SK-N-SH (cell line): ENCODE measurements around the gene NUP210L. TPM values are rescaled to one million over a fixed set of nuclear protein-coding genes. Genes with fewer than 3 reads are reported as not detected.
A peak's percentile ranks its signal among the peaks of the same experiment; 100 is the strongest.

Source experiments
- CTCF ChIA-PET: fragments of 300-600, 350-600 bp; formaldehyde crosslinking; extraction: SDS; loops from one replicate; lab custom pipeline; 2021; lab: Yijun Ruan, JAX
- POLR2A ChIA-PET: fragments of 350-600 bp; sonication (Branson Sonifier 250); formaldehyde crosslinking; extraction: SDS; loops from one replicate; lab custom pipeline; 2020; ENCODE audit warnings: antibody characterized with exemption, inconsistent platforms; lab: Yijun Ruan, JAX
- DNase-seq: peaks from one replicate; pipeline ENCODE4 v3.0.0; 2012
- H2AFZ ChIP-seq: fragments of 200-600 bp; sonication (generic); 2 replicates; pipeline ENCODE4 v1.8.1; 2016; ENCODE audit warnings: antibody characterized with exemption, mild to moderate bottlenecking, low read depth
- H3F3A ChIP-seq: fragments of 200-600 bp; sonication (generic); replicated peaks from 2 replicates; pipeline ENCODE3; 2016; ENCODE audit warnings: antibody characterized with exemption, mild to moderate bottlenecking; ENCODE audit not compliant: insufficient read depth
- H3K27ac ChIP-seq, 2 experiments: fragments of 200-500 bp in 1 of 2; fragments of 200-600 bp in 1 of 2; sonication (Bioruptor generic) in 1 of 2; sonication (generic), shearing (Covaris generic) in 1 of 2; 2 replicates each; pipeline versions ENCODE4 v1.5.1 to v1.6.1; 2014 to 2016; ENCODE audit warnings: low read depth in 2 of 2, inconsistent platforms in 1 of 2, low read length in 1 of 2, mild to moderate bottlenecking in 1 of 2, mixed read lengths in 1 of 2
- H3K27me3 ChIP-seq: fragments of 200-600 bp; sonication (generic), shearing (Covaris generic); 2 replicates; pipeline ENCODE4 v1.6.1; 2016; ENCODE audit warnings: mixed run types; ENCODE audit not compliant: insufficient read depth
- H3K36me3 ChIP-seq, 2 experiments: fragments of 200-500 bp in 1 of 2; fragments of 200-600 bp in 1 of 2; sonication (Bioruptor generic) in 1 of 2; sonication (generic) in 1 of 2; replicated peaks in 1 of 2; 2 replicates each; pipeline versions ENCODE3 to v1.5.1; 2014 to 2016; ENCODE audit warnings: low read length in 1 of 2, mild to moderate bottlenecking in 1 of 2; ENCODE audit not compliant: insufficient read depth in 2 of 2, control insufficient read depth in 1 of 2
- H3K4me1 ChIP-seq, 2 experiments: fragments of 200-500 bp in 1 of 2; fragments of 200-600 bp in 1 of 2; sonication (Bioruptor generic) in 1 of 2; sonication (generic), shearing (Covaris generic) in 1 of 2; 2 replicates each; pipeline versions ENCODE4 v1.5.1 to v1.6.1; 2014 to 2016; ENCODE audit warnings: low read depth in 1 of 2, low read length in 1 of 2, mixed run types in 1 of 2; ENCODE audit not compliant: insufficient read depth in 2 of 2, control insufficient read depth in 1 of 2
- H3K4me2 ChIP-seq: fragments of 200-600 bp; sonication (generic), shearing (Covaris generic); 2 replicates; pipeline ENCODE4 v1.6.1; 2017; ENCODE audit warnings: mixed run types
- H3K4me3 ChIP-seq, 2 experiments: fragments of 200-500 bp in 1 of 2; fragments of 200-600 bp in 1 of 2; sonication (Bioruptor generic) in 1 of 2; sonication (generic), shearing (Covaris generic) in 1 of 2; 2 replicates each; pipeline versions ENCODE4 v1.5.1 to v1.8.1; 2014 to 2016; ENCODE audit warnings: low read depth in 2 of 2, inconsistent platforms in 1 of 2, low read length in 1 of 2, mild to moderate bottlenecking in 1 of 2, mixed read lengths in 1 of 2, moderate library complexity in 1 of 2
- H3K79me2 ChIP-seq: fragments of 200-600 bp; sonication (generic); 2 replicates; pipeline ENCODE4 v1.8.1; 2017; ENCODE audit warnings: mild to moderate bottlenecking; ENCODE audit not compliant: insufficient read depth
- H3K9ac ChIP-seq: fragments of 200-600 bp; sonication (generic); 2 replicates; pipeline ENCODE4 v1.6.1; 2017; ENCODE audit warnings: mixed run types
- H3K9me2 ChIP-seq: fragments of 200-600 bp; sonication (generic); 2 replicates; pipeline ENCODE4 v1.6.1; 2017; ENCODE audit warnings: mixed run types
- H3K9me3 ChIP-seq: fragments of 200-600 bp; sonication (generic); 2 replicates; pipeline ENCODE4 v1.6.1; 2017; ENCODE audit warnings: mixed run types, mild to moderate bottlenecking, moderate library complexity
- H4K20me1 ChIP-seq: fragments of 200-600 bp; sonication (generic); 2 replicates; pipeline ENCODE4 v1.6.1; 2017; ENCODE audit warnings: mild to moderate bottlenecking, mixed run types; ENCODE audit not compliant: insufficient read depth
- CHD2 ChIP-seq: fragments of 150-350 bp; IDR thresholded peaks from 2 replicates; pipeline ENCODE4 v1.6.1; 2018; ENCODE audit warnings: low read length; ENCODE audit not compliant: partially characterized antibody
- ELF1 ChIP-seq: IDR thresholded peaks from 2 replicates; pipeline ENCODE4 v1.4.0; 2012
- FOXJ3 ChIP-seq: sonication (generic); formaldehyde crosslinking; IDR thresholded peaks from 2 replicates; pipeline ENCODE4 v1.5.1; 2020; ENCODE audit warnings: mild to moderate bottlenecking, missing genetic modification reagents
- FOXM1 ChIP-seq: IDR thresholded peaks from 2 replicates; pipeline ENCODE4 v1.4.0; 2012; ENCODE audit warnings: low read depth, mild to moderate bottlenecking
- GABPA ChIP-seq: IDR thresholded peaks from 2 replicates; pipeline ENCODE4 v1.4.0; 2012; ENCODE audit warnings: low read depth, mild to moderate bottlenecking
- NFIC ChIP-seq: IDR thresholded peaks from 2 replicates; pipeline ENCODE4 v1.4.0; 2012; ENCODE audit warnings: borderline replicate concordance
- RAD21 ChIP-seq: IDR thresholded peaks from 2 replicates; pipeline ENCODE4 v1.6.1; 2012; ENCODE audit warnings: mild to moderate bottlenecking, low read length
- RFX5 ChIP-seq: IDR thresholded peaks from 2 replicates; pipeline ENCODE4 v1.6.1; 2012; ENCODE audit warnings: mild to moderate bottlenecking, improper control_type of control experiment, low read length
- RXRA ChIP-seq: IDR thresholded peaks from 2 replicates; pipeline ENCODE4 v1.4.0; 2012; ENCODE audit warnings: low read depth, mild to moderate bottlenecking, borderline replicate concordance
- SIN3A ChIP-seq: IDR thresholded peaks from 2 replicates; pipeline ENCODE4 v1.6.1; 2012; ENCODE audit warnings: low read depth, mild to moderate bottlenecking, low read length, moderate library complexity, borderline replicate concordance
- TAF1 ChIP-seq: IDR thresholded peaks from 2 replicates; pipeline ENCODE4 v1.6.1; 2012; ENCODE audit warnings: low read depth, mild to moderate bottlenecking, low read length, moderate library complexity, borderline replicate concordance
- TEAD4 ChIP-seq: IDR thresholded peaks from 2 replicates; pipeline ENCODE4 v1.4.0; 2012; ENCODE audit warnings: mild to moderate bottlenecking, borderline replicate concordance; ENCODE audit not compliant: insufficient read depth
- YY1 ChIP-seq: IDR thresholded peaks from 2 replicates; pipeline ENCODE4 v1.4.0; 2012; ENCODE audit warnings: low read depth, mild to moderate bottlenecking
- WGBS: methylation state at CpG from one replicate; pipeline ENCODE4 v1.1.6; 2017; ENCODE audit warnings: low lambda C conversion rate; 5-methylcytosine and 5-hydroxymethylcytosine counted together
- polyA plus RNA-seq, 3 experiments: library from polyadenylated mRNA; depleted of rRNA; stranded (reverse); fragments of >200 nt; gene quantifications; 2 replicates each; pipeline ENCODE4 v1.2.3, GENCODE V29; 2012
- TF ChIP-seq, protein P1 (sequence below): IDR thresholded peaks from 2 replicates; pipeline ENCODE4 v1.4.0; 2012; ENCODE audit warnings: low read depth
- TF ChIP-seq, protein P2 (sequence below): fragments of 150-350 bp; IDR thresholded peaks from 2 replicates; pipeline ENCODE4 v1.6.1; 2016; ENCODE audit warnings: mild to moderate bottlenecking, low read depth, low read length
- TF ChIP-seq, protein P3 (sequence below): IDR thresholded peaks from 2 replicates; pipeline ENCODE4 v1.4.0; 2012; ENCODE audit warnings: low read depth, borderline replicate concordance
- TF ChIP-seq, protein P4 (sequence below): IDR thresholded peaks from 2 replicates; pipeline ENCODE4; 2012

Gene NUP210L
- polyA plus RNA-seq, 1 of the 3 experiments (the other 2 are of a cell fraction): not detected

DNA sequence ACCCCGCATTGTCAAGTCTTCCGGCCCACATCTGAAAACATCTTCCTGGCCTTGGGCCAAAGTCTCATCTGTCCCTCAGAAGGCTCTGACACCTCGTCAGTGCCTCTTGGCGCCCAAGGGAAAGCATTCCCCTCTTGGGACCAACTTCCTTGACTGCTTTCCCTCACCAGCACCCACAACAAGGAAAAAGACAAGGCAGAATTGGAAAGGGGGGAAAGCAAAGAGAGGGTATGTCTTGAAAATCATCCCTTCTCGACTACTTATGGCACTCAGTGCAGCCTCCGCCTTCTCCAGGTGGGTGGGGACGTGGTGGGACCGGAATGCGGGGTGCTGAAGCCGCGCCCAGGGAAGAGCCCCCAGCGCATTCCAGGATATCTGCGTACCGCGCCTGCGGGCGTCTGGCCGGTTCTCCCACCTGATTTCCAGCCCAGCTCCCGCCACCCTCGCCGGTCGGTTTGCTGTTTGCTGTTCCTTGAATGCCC lies 191.0 kb downstream of the NUP210L start:
- H3K36me3 ChIP-seq: peaks cover 12 to 15% of the 10 kb centered on the region in 2 experiments
- H3K4me1 ChIP-seq: peaks cover 0 to 40% of the 10 kb centered on the region in 2 experiments; a peak in 2 of 4 replicates
- ChIA-PET POLR2A (interaction anchor here (0.9 to 3.4 kb wide), 9 partner anchors 11 to 180 kb away, joined by 3 to 20 read pairs (median 4); partner anchors contain the start of genes DENND4B, JTB and RPS27), CTCF (interaction anchor here (1.0 to 8.6 kb wide), 4 partner anchors 18 to 143 kb away, joined by 3 to 50 read pairs (median 24); partner anchors contain the start of genes DENND4B, RAB13 and RPS27)
- H2AFZ ChIP-seq: peak overlapping the region; percentile 86
- H3F3A ChIP-seq: peaks cover 29% of the 10 kb centered on the region
- H3K27ac ChIP-seq: peak overlapping the region; percentile 70 to 94
- peak overlapping the region; percentile 93 for H3K4me2 ChIP-seq
- H3K9me3 ChIP-seq: no peaks in the 10 kb centered on the region
- no peaks in the 10 kb centered on the region for H3K9me2 ChIP-seq
- 4% methylated on average over 21 of the region's 22 CpGs for WGBS
- peaks cover 52% of the 10 kb centered on the region for H3K79me2 ChIP-seq
- H3K9ac ChIP-seq: peak overlapping the region; percentile 81; the same call in 1 of the 2 replicates
- no peak for DNase-seq
- TF ChIP-seq NFIC (peak; percentile 63; the same call in 1 of the 2 replicates), RFX5 (no peak), TEAD4 (peak; percentile 62; the same call in 1 of the 2 replicates), RXRA (no peak), FOXM1 (no peak), YY1 (no peak)
- TF ChIP-seq, protein P1, sequence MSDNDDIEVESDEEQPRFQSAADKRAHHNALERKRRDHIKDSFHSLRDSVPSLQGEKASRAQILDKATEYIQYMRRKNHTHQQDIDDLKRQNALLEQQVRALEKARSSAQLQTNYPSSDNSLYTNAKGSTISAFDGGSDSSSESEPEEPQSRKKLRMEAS: peak; percentile 55; the same call in 1 of the 2 replicates
- H3K4me3 ChIP-seq: peak overlapping the region; percentile 77 to 91
- H4K20me1 ChIP-seq: no peaks in the 10 kb centered on the region
- no peaks in the 10 kb centered on the region for H3K27me3 ChIP-seq

DNA sequence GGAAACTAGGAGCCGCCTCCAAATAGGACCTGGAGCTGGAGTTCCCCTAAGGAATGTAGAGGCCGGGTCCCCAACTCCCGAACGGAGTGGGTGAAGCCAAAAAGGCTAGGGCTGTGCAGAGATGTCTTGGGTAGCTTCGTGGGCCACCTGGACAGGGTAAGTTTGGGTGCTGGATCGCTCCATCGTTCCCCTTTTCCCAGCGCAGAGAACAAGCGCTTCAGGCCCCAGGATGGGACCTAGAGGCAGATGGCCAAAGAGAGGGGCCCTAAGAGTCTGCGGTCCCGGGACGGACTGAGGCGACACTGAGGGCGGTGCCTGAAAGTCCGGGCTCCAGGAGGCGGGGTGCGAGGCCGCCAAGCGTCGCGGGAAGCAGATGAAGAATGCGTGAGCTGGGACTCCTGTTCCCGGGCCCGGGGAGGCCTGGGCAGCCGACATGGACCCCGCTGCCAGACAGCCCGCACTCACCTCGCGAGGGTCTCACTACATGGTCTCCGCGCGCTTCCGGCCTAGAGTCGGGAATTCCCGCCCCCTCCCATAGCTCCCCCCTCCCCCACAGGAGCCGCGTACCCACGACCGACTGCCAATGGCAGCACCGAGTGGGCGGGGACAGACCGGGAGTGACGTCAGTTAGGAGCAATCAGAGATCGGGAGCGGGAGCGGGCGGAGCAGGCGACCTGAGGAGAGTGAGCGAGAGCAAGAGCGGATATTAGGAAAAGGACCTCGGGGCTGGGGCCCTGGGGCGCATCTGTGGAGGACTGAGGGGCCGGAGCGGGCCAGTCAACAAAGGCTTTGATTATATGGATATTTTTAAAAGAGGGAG lies 191.6 kb downstream of the NUP210L start, which contains the start of gene SLC39A1:
TSS of gene SLC39A1 (minus strand) at position 508 of the 820 bp plus-strand sequence. CDS start 822 bp downstream, outside the sequence.
- ChIA-PET CTCF (interaction anchor here (1.0 to 8.6 kb wide), 7 partner anchors 15 to 166 kb away, joined by 3 to 50 read pairs (median 4); partner anchors contain the start of genes DENND4B, JTB, RAB13 and RPS27), POLR2A (interaction anchor here (0.9 to 3.4 kb wide), 11 partner anchors 9 to 180 kb away, joined by 3 to 20 read pairs (median 5); partner anchors contain the start of genes DENND4B, JTB and RPS27)
- Histone ChIP-seq H3K9me2 (no peaks in the 10 kb centered on the region), H3K36me3 (peaks cover 12 to 15% of the 10 kb centered on the region in 2 experiments), H3K4me3 (peak within 1 kb of the TSS; percentile 77 to 91), H3K4me1 (peaks cover 0 to 36% of the 10 kb centered on the region in 2 experiments; a peak in 2 of 4 replicates), H3K79me2 (peaks cover 52% of the 10 kb centered on the region), H3K27me3 (no peaks in the 10 kb centered on the region), H4K20me1 (no peaks in the 10 kb centered on the region), H3F3A (peaks cover 29% of the 10 kb centered on the region), H2AFZ (peak within 1 kb of the TSS; percentile 86), H3K9ac (peak within 1 kb of the TSS; percentile 81), H3K4me2 (peak within 1 kb of the TSS; percentile 93), H3K27ac (peak within 1 kb of the TSS; percentile 70 to 94), H3K9me3 (no peaks in the 10 kb centered on the region)
- WGBS: 0% methylated on average over 36 of the region's 54 CpGs
- DNase-seq: peak; percentile 95
- TF ChIP-seq, protein P2, sequence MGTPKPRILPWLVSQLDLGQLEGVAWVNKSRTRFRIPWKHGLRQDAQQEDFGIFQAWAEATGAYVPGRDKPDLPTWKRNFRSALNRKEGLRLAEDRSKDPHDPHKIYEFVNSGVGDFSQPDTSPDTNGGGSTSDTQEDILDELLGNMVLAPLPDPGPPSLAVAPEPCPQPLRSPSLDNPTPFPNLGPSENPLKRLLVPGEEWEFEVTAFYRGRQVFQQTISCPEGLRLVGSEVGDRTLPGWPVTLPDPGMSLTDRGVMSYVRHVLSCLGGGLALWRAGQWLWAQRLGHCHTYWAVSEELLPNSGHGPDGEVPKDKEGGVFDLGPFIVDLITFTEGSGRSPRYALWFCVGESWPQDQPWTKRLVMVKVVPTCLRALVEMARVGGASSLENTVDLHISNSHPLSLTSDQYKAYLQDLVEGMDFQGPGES: peak; percentile 62
- TF ChIP-seq ELF1 (0 out of 2 replicates have a peak, but pooled peaks have one; percentile 32), CHD2 (peak; percentile 95), GABPA (peak; percentile 50), TAF1 (peak; percentile 46), FOXJ3 (no peak), NFIC (no peak), RAD21 (no peak), TEAD4 (no peak), SIN3A (peak; percentile 29; the same call in 1 of the 2 replicates)
- TF ChIP-seq, protein P3, sequence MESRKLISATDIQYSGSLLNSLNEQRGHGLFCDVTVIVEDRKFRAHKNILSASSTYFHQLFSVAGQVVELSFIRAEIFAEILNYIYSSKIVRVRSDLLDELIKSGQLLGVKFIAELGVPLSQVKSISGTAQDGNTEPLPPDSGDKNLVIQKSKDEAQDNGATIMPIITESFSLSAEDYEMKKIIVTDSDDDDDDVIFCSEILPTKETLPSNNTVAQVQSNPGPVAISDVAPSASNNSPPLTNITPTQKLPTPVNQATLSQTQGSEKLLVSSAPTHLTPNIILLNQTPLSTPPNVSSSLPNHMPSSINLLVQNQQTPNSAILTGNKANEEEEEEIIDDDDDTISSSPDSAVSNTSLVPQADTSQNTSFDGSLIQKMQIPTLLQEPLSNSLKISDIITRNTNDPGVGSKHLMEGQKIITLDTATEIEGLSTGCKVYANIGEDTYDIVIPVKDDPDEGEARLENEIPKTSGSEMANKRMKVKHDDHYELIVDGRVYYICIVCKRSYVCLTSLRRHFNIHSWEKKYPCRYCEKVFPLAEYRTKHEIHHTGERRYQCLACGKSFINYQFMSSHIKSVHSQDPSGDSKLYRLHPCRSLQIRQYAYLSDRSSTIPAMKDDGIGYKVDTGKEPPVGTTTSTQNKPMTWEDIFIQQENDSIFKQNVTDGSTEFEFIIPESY: peak; percentile 56; the same call in 1 of the 2 replicates
- TF ChIP-seq, protein P4, sequence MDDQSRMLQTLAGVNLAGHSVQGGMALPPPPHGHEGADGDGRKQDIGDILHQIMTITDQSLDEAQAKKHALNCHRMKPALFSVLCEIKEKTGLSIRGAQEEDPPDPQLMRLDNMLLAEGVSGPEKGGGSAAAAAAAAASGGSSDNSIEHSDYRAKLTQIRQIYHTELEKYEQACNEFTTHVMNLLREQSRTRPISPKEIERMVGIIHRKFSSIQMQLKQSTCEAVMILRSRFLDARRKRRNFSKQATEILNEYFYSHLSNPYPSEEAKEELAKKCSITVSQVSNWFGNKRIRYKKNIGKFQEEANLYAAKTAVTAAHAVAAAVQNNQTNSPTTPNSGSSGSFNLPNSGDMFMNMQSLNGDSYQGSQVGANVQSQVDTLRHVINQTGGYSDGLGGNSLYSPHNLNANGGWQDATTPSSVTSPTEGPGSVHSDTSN: peak; percentile 98
- TF ChIP-seq, protein P1: 0 out of 2 replicates have a peak, but pooled peaks have one; percentile 11
